A673 (cell line): Measurements from ENCODE around the gene TMEM184A. TPM values are rescaled to one million over a fixed set of nuclear protein-coding genes. Genes with fewer than 3 reads are reported as not detected.

Source experiments
- BruUV-seq: library from RNA; stranded (reverse); fragments of 400-500 nt; replicated peaks from 2 replicates; lab custom pipeline; 2021; lab: Mats Ljungman, UMichigan
- CTCF ChIA-PET: fragments of 300-600 bp; sonication (Branson Sonifier 250); formaldehyde crosslinking; loops from one replicate; lab custom pipeline; 2022; ENCODE audit warnings: antibody characterized with exemption; lab: Charles Lee
- POLR2A ChIA-PET: fragments of 300-600 bp; sonication (Branson Sonifier 250); formaldehyde crosslinking; loops from one replicate; lab custom pipeline; 2022; ENCODE audit warnings: antibody characterized with exemption; ENCODE audit not compliant: low non-redundant PET; lab: Charles Lee
- DNase-seq: peaks from one replicate; pipeline ENCODE4 v3.0.0-alpha.2; 2015; ENCODE audit warnings: low spot score
- H3K27ac ChIP-seq: fragments of 200-600 bp; sonication (generic); 2 replicates; pipeline ENCODE4 v1.5.1; 2016; ENCODE audit warnings: mixed run types, low read depth, mild to moderate bottlenecking, mixed read lengths, antibody characterized with exemption, low read length; ENCODE audit not compliant: poor library complexity, severe bottlenecking
- H3K27me3 ChIP-seq: fragments of 200-600 bp; sonication (generic); replicated peaks from 2 replicates; pipeline ENCODE4 v1.6.1; 2017; ENCODE audit warnings: mixed run types, low read depth, mild to moderate bottlenecking, mixed read lengths, antibody characterized with exemption, low read length; ENCODE audit not compliant: insufficient read depth, poor library complexity
- H3K36me3 ChIP-seq: fragments of 200-600 bp; sonication (generic); 2 replicates; pipeline ENCODE4 v1.6.1; 2016; ENCODE audit warnings: mixed run types, mild to moderate bottlenecking, mixed read lengths, antibody characterized with exemption, low read length; ENCODE audit not compliant: insufficient read depth, poor library complexity, severe bottlenecking
- H3K4me1 ChIP-seq: fragments of 200-600 bp; sonication (generic); 2 replicates; pipeline ENCODE4 v1.6.1; 2017; ENCODE audit warnings: mixed run types, mild to moderate bottlenecking, mixed read lengths, antibody characterized with exemption, low read length; ENCODE audit not compliant: insufficient read depth, poor library complexity, severe bottlenecking
- H3K4me3 ChIP-seq: fragments of 200-600 bp; sonication (generic); 2 replicates; pipeline ENCODE4 v1.5.1; 2016; ENCODE audit warnings: low read depth, mixed run types, mild to moderate bottlenecking, mixed read lengths, low read length; ENCODE audit not compliant: poor library complexity, severe bottlenecking
- H3K9me3 ChIP-seq: fragments of 200-600 bp; sonication (generic); 2 replicates; pipeline ENCODE4 v1.6.1; 2016; ENCODE audit warnings: mixed run types, low read depth, mild to moderate bottlenecking, mixed read lengths, antibody characterized with exemption, low read length; ENCODE audit not compliant: poor library complexity, severe bottlenecking
- CTCF ChIP-seq: fragments of 300-800, 200-600 bp; sonication (generic); conservative IDR thresholded peaks from 2 replicates; pipeline ENCODE4 v1.5.1; 2017; ENCODE audit warnings: low read depth, mild to moderate bottlenecking, antibody characterized with exemption, low read length, moderate library complexity, mixed read lengths
- EZH2 ChIP-seq: fragments of 200-600 bp; sonication (generic); IDR thresholded peaks from 2 replicates; pipeline ENCODE4 v1.6.1; 2017; ENCODE audit warnings: borderline replicate concordance, low read depth, mild to moderate bottlenecking, mixed read lengths, antibody characterized with exemption, low read length; ENCODE audit not compliant: poor library complexity, severe bottlenecking
- intact Hi-C: fragments of 100-400 bp; cut with micrococcal nuclease; formaldehyde crosslinking; loops from one replicate; pipeline ENCODE4 v1.10.0; 2022; ENCODE audit not compliant: unreplicated experiment
- total RNA-seq: library from RNA; stranded (reverse); gene quantifications from 2 replicates; pipeline ENCODE4 v1.2.3, GENCODE V29; 2021

TMEM184A gene
- total RNA-seq, 1 experiment from 2014 or later, result not detected

- H3K27me3 ChIP-seq, result no peaks in the 10 kb centered on the region
- H3K36me3 ChIP-seq, result peaks cover 4% of the 10 kb centered on the region
- no peak for DNase-seq
- TF ChIP-seq CTCF (no peak), EZH2 (no peak)
- CTCF ChIA-PET, result no interaction called here
- POLR2A ChIA-PET, result no interaction called here
- intact Hi-C loops, result no loop called here
- no peak overlapping the region for H3K27ac ChIP-seq
- BruUV-seq, result no TSS peak
- H3K4me3 ChIP-seq, result no peak overlapping the region
- no peaks in the 10 kb centered on the region for H3K4me1 ChIP-seq
- no peaks in the 10 kb centered on the region for H3K9me3 ChIP-seq
These were observed 11.7 kb downstream of the TMEM184A start for GRCh38 chr7:1544178-1544895.

GRCh38 chr7:1543826-1544177 lies 12.2 kb downstream of the TMEM184A start:
- H3K4me3 ChIP-seq, result no peak overlapping the region
- no peak overlapping the region for H3K27ac ChIP-seq
- ChIA-PET POLR2A (no interaction called here), CTCF (no interaction called here)
- DNase-seq, result no peak
- peaks cover 4% of the 10 kb centered on the region for H3K36me3 ChIP-seq
- intact Hi-C loops, result no loop called here
- H3K4me1 ChIP-seq, result no peaks in the 10 kb centered on the region
- no peaks in the 10 kb centered on the region for H3K9me3 ChIP-seq
- H3K27me3 ChIP-seq, result no peaks in the 10 kb centered on the region
- BruUV-seq, result no TSS peak
- TF ChIP-seq EZH2 (no peak), CTCF (no peak)

GRCh38 chr7:1542841-1543747 lies 12.9 kb downstream of the TMEM184A start:
- H3K27me3 ChIP-seq, result no peaks in the 10 kb centered on the region
- H3K27ac ChIP-seq, result no peak overlapping the region
- H3K9me3 ChIP-seq, result no peaks in the 10 kb centered on the region
- intact Hi-C loops, result no loop called here
- ChIA-PET CTCF (no interaction called here), POLR2A (no interaction called here)
- H3K4me3 ChIP-seq, result no peak overlapping the region
- H3K36me3 ChIP-seq, result peaks cover 4% of the 10 kb centered on the region
- TF ChIP-seq EZH2, result no peak
- DNase-seq, result no peak
- H3K4me1 ChIP-seq, result peaks cover 1% of the 10 kb centered on the region
- BruUV-seq, result no TSS peak
